Hematopoietic multipotent progenitor cell (in vitro differentiated cells): ENCODE results near the gene C16orf96. TPM values are rescaled to one million over a fixed set of nuclear protein-coding genes. Genes with fewer than 3 reads are reported as not detected.

ENCODE experiments used
- DNase-seq, 3 donors: peaks; one replicate each; pipeline ENCODE4 v3.0.0-alpha.2; 2011 to 2015; ENCODE audit warnings: low read depth in 2 of 3, low spot score in 2 of 3
- small RNA-seq: library from RNA; depleted of rRNA; stranded (forward); fragments of <200 nt; gene quantifications from one replicate; pipeline ENCODE3, GENCODE V24; 2012
- total RNA-seq: library from RNA; depleted of rRNA; stranded (reverse); fragments of >200 nt; gene quantifications from one replicate; pipeline ENCODE4 v1.2.3, GENCODE V29; 2012

The C16orf96 gene
- total RNA-seq, 1 donor = 0.27 TPM

- no peak for DNase-seq
Observed at GRCh38 chr16:4637501-4638166, 81.5 kb downstream of the C16orf96 start.

GRCh38 chr16:4639899-4640509, 83.9 kb downstream of the C16orf96 start:
- DNase-seq = no peak

GRCh38 chr16:4640572-4641305, 84.6 kb downstream of the C16orf96 start:
- DNase-seq = no peak

GRCh38 chr16:4641306-4641687, 85.2 kb downstream of the C16orf96 start:
- no peak for DNase-seq

- DNase-seq = peak in 2 of 3 donors; percentile 52 to 60
Observed at GRCh38 chr16:4641895-4642294, 85.8 kb downstream of the C16orf96 start.

- no peak for DNase-seq
Observed at GRCh38 chr16:4646773-4647643, 90.9 kb downstream of the C16orf96 start.

GRCh38 chr16:4647644-4647980, 91.5 kb downstream of the C16orf96 start:
- no peak for DNase-seq

GRCh38 chr16:4648917-4649316, 92.8 kb downstream of the C16orf96 start:
- DNase-seq = no peak

- no peak for DNase-seq
Observed at GRCh38 chr16:4649744-4650442, 93.8 kb downstream of the C16orf96 start.

Small RNAs within 50 kb of the gene (small RNA-seq; reads per million reads assigned to genes)
- gene RN7SL850P = not detected

Other genes starting within 250 kb of the C16orf96 start
- gene GLIS2, start 240.3 kb upstream of the C16orf96 start, total RNA-seq = under 0.01 TPM
- gene PAM16, start 205.0 kb upstream of the C16orf96 start, total RNA-seq = 26.9 TPM
- 0.27 TPM for gene VASN, start 184.5 kb upstream of the C16orf96 start, total RNA-seq
- gene CORO7, start 139.7 kb upstream of the C16orf96 start, total RNA-seq = 107 TPM
- 31.0 TPM for gene DNAJA3, start 130.5 kb upstream of the C16orf96 start, total RNA-seq
- gene NMRAL1, start 81.7 kb upstream of the C16orf96 start, total RNA-seq = 112 TPM
- gene HMOX2, start 79.9 kb upstream of the C16orf96 start, total RNA-seq = 31.0 TPM
- 24.0 TPM for gene CDIP1, start 17.6 kb upstream of the C16orf96 start, total RNA-seq
- gene UBALD1, start 58.5 kb downstream of the C16orf96 start, total RNA-seq = 30.4 TPM
- 93.2 TPM for gene MGRN1, start 68.5 kb downstream of the C16orf96 start, total RNA-seq
- gene NUDT16L1, start 137.2 kb downstream of the C16orf96 start, total RNA-seq = 48.7 TPM
- 22.1 TPM for gene ANKS3, start 177.9 kb downstream of the C16orf96 start, total RNA-seq
- 0.54 TPM for gene DNAAF8, start 178.2 kb downstream of the C16orf96 start, total RNA-seq
- gene ZNF500, start 210.8 kb downstream of the C16orf96 start, total RNA-seq = 27.5 TPM
- not detected for gene SEPTIN12, start 232.0 kb downstream of the C16orf96 start, total RNA-seq
- not detected for gene SMIM22, start 239.0 kb downstream of the C16orf96 start, total RNA-seq
- 28.5 TPM for gene ROGDI, start 246.3 kb downstream of the C16orf96 start, total RNA-seq